ENCODE measurements around the gene RASSF3. TPM values are rescaled to one million over a fixed set of nuclear protein-coding genes. Genes with fewer than 3 reads are reported as not detected.

The RASSF3 gene
- total and polyA plus RNA-seq, 10 of the 15 experiments (the other 5 are each of a cell fraction or from before 2014, with no cell fraction given) = 6.9 to 62.4 (median 30.3) TPM

GRCh38 chr12:64625243-64626077 is 15.2 kb downstream of the RASSF3 start (continued):
- TF ChIP-seq SREBF2 (IDR thresholded peaks at IDR 0.05; ENCODE audit: low read length) (no peak), CHD2 (IDR thresholded peaks at IDR 0.05; ENCODE audit: borderline replicate concordance, low read depth, low read length) (peak; percentile 52; the same call in 1 of the 2 replicates), ZNF687 (IDR thresholded peaks at IDR 0.05) (peak; percentile 61), BACH1 (IDR thresholded peaks at IDR 0.05; ENCODE audit: borderline replicate concordance) (no peak), ZBTB4 (CRISPR knock-in tag; IDR thresholded peaks at IDR 0.05) (no peak), MYB (IDR thresholded peaks at IDR 0.05; ENCODE audit: borderline replicate concordance, low read depth, low read length) (no peak), MTA3 (IDR thresholded peaks at IDR 0.05; ENCODE audit: borderline replicate concordance, low read length) (no peak; the same call in 1 of the 2 replicates), YBX1 (IDR thresholded peaks at IDR 0.05) (no peak), ZNF207 (IDR thresholded peaks at IDR 0.05; ENCODE audit: borderline replicate concordance) (no peak), PML (IDR thresholded peaks at IDR 0.05; ENCODE audit: low read length) (no peak), WRNIP1 (IDR thresholded peaks at IDR 0.05; ENCODE audit: borderline replicate concordance, low read depth, low read length) (no peak), NFYB (IDR thresholded peaks at IDR 0.05; ENCODE audit: insufficient read depth, low read depth, low read length) (no peak), MLLT1 (IDR thresholded peaks at IDR 0.05) (no peak), KDM1A (IDR thresholded peaks at IDR 0.05; ENCODE audit: borderline replicate concordance) (no peak), POLR2A (IDR thresholded peaks at IDR 0.05; ENCODE audit: low read depth, low read length) (peak; percentile 44; the same call in 1 of the 2 replicates), TCF3 (IDR thresholded peaks at IDR 0.05; ENCODE audit: borderline replicate concordance, insufficient read depth, low read depth, low read length) (no peak), BCL11A (IDR thresholded peaks at IDR 0.05; ENCODE audit: low read depth, low read length) (no peak), CHD1 (IDR thresholded peaks at IDR 0.05; ENCODE audit: low read depth, low read length) (no peak), SP1 (IDR thresholded peaks at IDR 0.05; ENCODE audit: low read depth, low read length) (no peak), FOXM1 (IDR thresholded peaks at IDR 0.05; ENCODE audit: low read depth, low read length) (no peak; the same call in 1 of the 2 replicates), CBX5 (IDR thresholded peaks at IDR 0.05; ENCODE audit: low read depth) (peak; percentile 47; the same call in 1 of the 2 replicates)
